Measurements from ENCODE around the gene SF3A2. TPM values are rescaled to one million over a fixed set of nuclear protein-coding genes. Genes with fewer than 3 reads are reported as not detected.

SF3A2 gene
- total RNA-seq, 2 donors from 2014 or later = 146 to 147 TPM

- no peaks in the 10 kb centered on the region for H3K27me3 Mint-ChIP-seq (ENCODE audit: low read depth)
- H3K4me3 Mint-ChIP-seq = no peak overlapping the region
- no peak overlapping the region for H3K27ac Mint-ChIP-seq
- H3K4me1 Mint-ChIP-seq (ENCODE audit: low read depth) = peaks cover 38% of the 10 kb centered on the region
- ATAC-seq (replicated peaks in 1 of 2) (no peak), DNase-seq (no peak)
- peaks cover 6 to 16% of the 10 kb centered on the region in 2 donors for H3K36me3 Mint-ChIP-seq (ENCODE audit: insufficient read depth in 2 of 2)
- no peaks in the 10 kb centered on the region for H3K9me3 Mint-ChIP-seq
These were observed 6.9 kb downstream of the SF3A2 start for GRCh38 chr19:2243274-2244124.

- H3K27ac Mint-ChIP-seq = no peak overlapping the region
- ATAC-seq (replicated peaks in 1 of 2) (no peak), DNase-seq (no peak)
- H3K27me3 Mint-ChIP-seq (ENCODE audit: low read depth) = no peaks in the 10 kb centered on the region
- H3K4me1 Mint-ChIP-seq (ENCODE audit: low read depth) = peaks cover 32% of the 10 kb centered on the region
- H3K9me3 Mint-ChIP-seq = no peaks in the 10 kb centered on the region
- H3K36me3 Mint-ChIP-seq (ENCODE audit: insufficient read depth in 2 of 2) = peaks cover 4 to 15% of the 10 kb centered on the region in 2 donors
- H3K4me3 Mint-ChIP-seq = no peak overlapping the region
These were observed 7.4 kb downstream of the SF3A2 start for GRCh38 chr19:2244125-2244411.

- Mint-ChIP-seq H3K36me3 (ENCODE audit: insufficient read depth in 2 of 2) (peaks cover 4 to 13% of the 10 kb centered on the region in 2 donors), H3K27ac (no peak overlapping the region), H3K9me3 (no peaks in the 10 kb centered on the region), H3K27me3 (ENCODE audit: low read depth) (no peaks in the 10 kb centered on the region), H3K4me1 (ENCODE audit: low read depth) (peaks cover 28% of the 10 kb centered on the region), H3K4me3 (no peak overlapping the region)
- ATAC-seq (replicated peaks in 1 of 2) (no peak), DNase-seq (no peak)
These were observed 7.9 kb downstream of the SF3A2 start for GRCh38 chr19:2244486-2244885.

- no peak for ATAC-seq (replicated peaks in 1 of 2)
These were observed 8.6 kb downstream of the SF3A2 start for GRCh38 chr19:2245273-2245672.

GRCh38 chr19:2246014-2246620 lies 9.5 kb downstream of the SF3A2 start:
- no peak for ATAC-seq (replicated peaks in 1 of 2)
- Mint-ChIP-seq H3K4me3 (no peak overlapping the region), H3K4me1 (ENCODE audit: low read depth) (peaks cover 12% of the 10 kb centered on the region)

More at GRCh38 chr19:2245273-2245672, 8.6 kb downstream of the SF3A2 start:
- Mint-ChIP-seq H3K36me3 (ENCODE audit: insufficient read depth in 2 of 2) (peaks cover 2 to 8% of the 10 kb centered on the region in 2 donors), H3K27me3 (ENCODE audit: low read depth) (no peaks in the 10 kb centered on the region), H3K9me3 (no peaks in the 10 kb centered on the region), H3K4me1 (ENCODE audit: low read depth) (peaks cover 21% of the 10 kb centered on the region), H3K4me3 (no peak overlapping the region), H3K27ac (no peak overlapping the region)
- DNase-seq = no peak

GRCh38 chr19:2246801-2247361 lies 10.3 kb downstream of the SF3A2 start:
- Mint-ChIP-seq H3K27me3 (ENCODE audit: low read depth) (no peaks in the 10 kb centered on the region), H3K9me3 (no peaks in the 10 kb centered on the region), H3K36me3 (ENCODE audit: insufficient read depth in 2 of 2) (peaks cover 0 to 2% of the 10 kb centered on the region in 2 donors), H3K4me1 (ENCODE audit: low read depth) (peaks cover 6% of the 10 kb centered on the region), H3K4me3 (no peak overlapping the region), H3K27ac (no peak overlapping the region)
- DNase-seq (no peak), ATAC-seq (replicated peaks in 1 of 2) (no peak)

More at GRCh38 chr19:2246014-2246620, 9.5 kb downstream of the SF3A2 start:
- no peak for DNase-seq
- Mint-ChIP-seq H3K27me3 (ENCODE audit: low read depth) (no peaks in the 10 kb centered on the region), H3K36me3 (ENCODE audit: insufficient read depth in 2 of 2) (peaks cover 2% of the 10 kb centered on the region in 2 donors), H3K27ac (no peak overlapping the region), H3K9me3 (no peaks in the 10 kb centered on the region)

GRCh38 chr19:2247433-2248101 lies 10.9 kb downstream of the SF3A2 start:
- Mint-ChIP-seq H3K4me3 (no peak overlapping the region), H3K27ac (no peak overlapping the region), H3K9me3 (no peaks in the 10 kb centered on the region), H3K4me1 (ENCODE audit: low read depth) (peaks cover 3% of the 10 kb centered on the region), H3K36me3 (ENCODE audit: insufficient read depth in 2 of 2) (peaks cover 0 to 2% of the 10 kb centered on the region in 2 donors), H3K27me3 (ENCODE audit: low read depth) (no peaks in the 10 kb centered on the region)
- ATAC-seq (replicated peaks in 1 of 2) (no peak), DNase-seq (no peak)

- peaks cover 4% of the 10 kb centered on the region for H3K4me1 Mint-ChIP-seq (ENCODE audit: low read depth)
- no peak overlapping the region for H3K4me3 Mint-ChIP-seq
- peaks cover 0 to 2% of the 10 kb centered on the region in 2 donors for H3K36me3 Mint-ChIP-seq (ENCODE audit: insufficient read depth in 2 of 2)
- no peaks in the 10 kb centered on the region for H3K27me3 Mint-ChIP-seq (ENCODE audit: low read depth)
- DNase-seq (no peak), ATAC-seq (replicated peaks in 1 of 2) (no peak)
- no peak overlapping the region for H3K27ac Mint-ChIP-seq
- no peaks in the 10 kb centered on the region for H3K9me3 Mint-ChIP-seq
These were observed 11.7 kb downstream of the SF3A2 start for GRCh38 chr19:2248136-2249009.

GRCh38 chr19:2249010-2249866 lies 12.6 kb downstream of the SF3A2 start, which contains the start of gene AMH:
Gene AMH (plus strand): TSS chr19:2249323. CDS start chr19:2249333, 10 bp downstream.
- H3K4me1 Mint-ChIP-seq (ENCODE audit: low read depth) = peaks cover 9% of the 10 kb centered on the region
- peaks cover 0 to 2% of the 10 kb centered on the region in 2 donors for H3K36me3 Mint-ChIP-seq (ENCODE audit: insufficient read depth in 2 of 2)
- H3K4me3 Mint-ChIP-seq = no peak within 1 kb of the TSS
- no peaks in the 10 kb centered on the region for H3K27me3 Mint-ChIP-seq (ENCODE audit: low read depth)
- DNase-seq (no peak), ATAC-seq (replicated peaks in 1 of 2) (no peak)
- H3K9me3 Mint-ChIP-seq = no peaks in the 10 kb centered on the region
- no peak within 1 kb of the TSS for H3K27ac Mint-ChIP-seq

- Mint-ChIP-seq H3K4me3 (peak overlapping the region in 1 of 2 donors; percentile 49), H3K27ac (no peak overlapping the region), H3K9me3 (no peaks in the 10 kb centered on the region), H3K4me1 (ENCODE audit: low read depth) (peaks cover 10% of the 10 kb centered on the region), H3K36me3 (ENCODE audit: insufficient read depth in 2 of 2) (no peaks in the 10 kb centered on the region), H3K27me3 (ENCODE audit: low read depth) (no peaks in the 10 kb centered on the region)
- ATAC-seq (replicated peaks in 1 of 2) (no peak), DNase-seq (no peak)
These were observed 13.5 kb downstream of the SF3A2 start for GRCh38 chr19:2249880-2250765.

- no peaks in the 10 kb centered on the region for H3K27me3 Mint-ChIP-seq (ENCODE audit: low read depth)
- no peaks in the 10 kb centered on the region for H3K36me3 Mint-ChIP-seq (ENCODE audit: insufficient read depth in 2 of 2)
- peaks cover 10% of the 10 kb centered on the region for H3K4me1 Mint-ChIP-seq (ENCODE audit: low read depth)
- H3K27ac Mint-ChIP-seq = no peak overlapping the region
- no peaks in the 10 kb centered on the region for H3K9me3 Mint-ChIP-seq
- ATAC-seq (replicated peaks in 1 of 2) (no peak), DNase-seq (no peak)
- peak overlapping the region in 1 of 2 donors; percentile 49 for H3K4me3 Mint-ChIP-seq
These were observed 14.1 kb downstream of the SF3A2 start for GRCh38 chr19:2250766-2251105.

Data from activated T-cell treated with anti-CD3 and anti-CD28 coated beads, Interleukin-2, amount 50 U/mL, for 72 hours (primary cell).